Measurements from ENCODE around the gene HOXB4. TPM values are rescaled to one million over a fixed set of nuclear protein-coding genes. Genes with fewer than 3 reads are reported as not detected.
"Not testable (repeated sequence)": the region's sequence is repeated elsewhere in the genome, so short reads cannot be mapped to it uniquely, and the experiment has no call there.

The HOXB4 gene
- total RNA-seq, 1 donor from 2014 or later = 3.3 TPM

- peaks cover 14% of the 10 kb centered on the region for H3K36me3 Mint-ChIP-seq (ENCODE audit: low read depth)
Measured at GRCh38 chr17:48544349-48545021, 33.7 kb downstream of the HOXB4 start.

DNA sequence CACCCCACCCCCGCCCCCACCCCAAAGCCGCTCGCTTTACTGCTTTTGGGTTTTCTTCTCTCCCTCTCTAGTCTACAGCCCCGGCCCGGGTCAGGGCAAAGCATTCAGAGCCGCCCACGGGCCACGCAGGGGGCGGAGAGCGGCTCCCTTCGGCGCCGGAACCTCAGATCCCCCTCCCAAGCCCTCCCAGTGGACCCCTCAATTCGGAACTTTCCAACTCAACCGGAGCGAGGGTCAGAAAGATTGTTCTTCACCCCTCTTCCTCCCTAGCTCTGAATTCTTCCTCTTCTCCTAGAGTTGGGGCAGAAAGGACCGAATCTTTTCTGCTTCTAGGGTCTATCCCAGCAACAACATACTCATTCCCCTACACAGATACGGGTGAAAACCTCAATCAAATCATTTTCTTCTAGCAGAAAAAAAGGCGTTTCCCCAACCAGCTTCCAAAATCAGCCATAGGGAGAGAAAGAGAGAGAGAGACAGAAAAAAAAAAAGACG, 34.2 kb downstream of the HOXB4 start:
- intact Hi-C loops (cut with micrococcal nuclease) = loop anchor here (2.0 to 5.0 kb wide), 2 partner anchors 51 to 517 kb away; no protein-coding TSS in a partner anchor
- peak; percentile 40 for DNase-seq (ENCODE audit: low spot score)
- Mint-ChIP-seq H3K4me3 (ENCODE audit: low read depth) (peak overlapping the region; percentile 94), H3K4me1 (ENCODE audit: low read depth) (peaks cover 40% of the 10 kb centered on the region), H3K27ac (peak overlapping the region; percentile 94), H3K36me3 (ENCODE audit: low read depth) (peaks cover 14% of the 10 kb centered on the region), H3K27me3 (ENCODE audit: low read depth) (peaks cover 1% of the 10 kb centered on the region), H3K9me3 (no peaks in the 10 kb centered on the region)

More at GRCh38 chr17:48544349-48545021, 33.7 kb downstream of the HOXB4 start:
- H3K27me3 Mint-ChIP-seq (ENCODE audit: low read depth) = peaks cover 1% of the 10 kb centered on the region
- intact Hi-C loops (cut with micrococcal nuclease) = loop anchor here (5.0 kb wide), 1 partner anchor 517 kb away; no protein-coding TSS in a partner anchor
- H3K9me3 Mint-ChIP-seq = no peaks in the 10 kb centered on the region
- H3K4me1 Mint-ChIP-seq (ENCODE audit: low read depth) = peaks cover 43% of the 10 kb centered on the region
- peak; percentile 29 for DNase-seq (ENCODE audit: low spot score)
- peak overlapping the region; percentile 94 for H3K27ac Mint-ChIP-seq
- H3K4me3 Mint-ChIP-seq (ENCODE audit: low read depth) = peak overlapping the region; percentile 94

DNA sequence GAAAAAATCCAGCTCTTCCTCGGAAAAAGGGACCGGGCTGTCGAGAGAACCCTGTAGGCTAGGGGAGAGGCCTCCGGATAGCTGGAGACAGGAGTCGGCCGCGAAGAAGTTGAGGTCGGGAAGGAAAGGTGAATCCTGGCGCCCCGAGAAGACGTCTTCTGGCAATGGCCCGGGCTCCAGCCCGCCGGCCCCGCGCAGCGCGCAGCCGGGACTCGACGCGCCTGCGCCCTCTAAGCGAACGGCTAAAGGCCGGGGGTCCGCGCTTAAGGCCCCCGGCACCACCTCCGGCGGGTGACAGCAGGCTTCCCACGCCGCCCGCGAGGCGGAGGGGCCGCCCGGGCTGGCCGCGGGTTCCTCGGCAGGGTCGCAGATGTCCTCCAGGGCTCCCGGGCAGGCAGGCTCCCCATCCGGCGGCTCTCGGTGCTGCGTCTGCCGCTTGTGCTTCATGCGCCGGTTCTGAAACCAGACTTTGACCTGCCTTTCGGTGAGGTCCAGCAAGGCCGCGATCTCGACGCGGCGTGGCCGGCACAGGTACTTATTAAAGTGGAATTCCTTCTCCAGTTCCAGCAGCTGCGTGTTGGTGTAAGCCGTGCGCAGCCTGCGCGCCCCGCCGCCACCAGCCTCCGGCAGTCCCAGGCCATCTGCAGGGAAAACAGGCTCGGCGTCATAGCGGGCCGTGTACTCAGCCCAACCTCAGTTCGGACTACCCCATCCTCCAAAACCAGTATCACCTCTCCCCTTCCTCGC, 34.9 kb downstream of the HOXB4 start:
- DNase-seq (ENCODE audit: low spot score) = peak; percentile 63
- H3K27me3 Mint-ChIP-seq (ENCODE audit: low read depth) = peaks cover 1% of the 10 kb centered on the region
- H3K27ac Mint-ChIP-seq = peak overlapping the region; percentile 94
- H3K4me1 Mint-ChIP-seq (ENCODE audit: low read depth) = peaks cover 36% of the 10 kb centered on the region
- intact Hi-C loops (cut with micrococcal nuclease) = loop anchor here (2.0 to 5.0 kb wide), 2 partner anchors 50 to 516 kb away; no protein-coding TSS in a partner anchor
- peaks cover 14% of the 10 kb centered on the region for H3K36me3 Mint-ChIP-seq (ENCODE audit: low read depth)
- H3K9me3 Mint-ChIP-seq = no peaks in the 10 kb centered on the region
- H3K4me3 Mint-ChIP-seq (ENCODE audit: low read depth) = peak overlapping the region; percentile 94

- Mint-ChIP-seq H3K4me1 (ENCODE audit: low read depth) (peaks cover 32% of the 10 kb centered on the region), H3K4me3 (ENCODE audit: low read depth) (peak overlapping the region; percentile 94), H3K9me3 (no peaks in the 10 kb centered on the region), H3K27me3 (ENCODE audit: low read depth) (peaks cover 1% of the 10 kb centered on the region), H3K27ac (peak overlapping the region; percentile 85), H3K36me3 (ENCODE audit: low read depth) (peaks cover 14% of the 10 kb centered on the region)
- intact Hi-C loops (cut with micrococcal nuclease) = loop anchor here (2.0 to 5.0 kb wide), 2 partner anchors 50 to 515 kb away; no protein-coding TSS in a partner anchor
- no peak for DNase-seq (ENCODE audit: low spot score)
Measured at GRCh38 chr17:48542698-48543106, 35.4 kb downstream of the HOXB4 start.

- intact Hi-C loops (cut with micrococcal nuclease) = loop anchor here (2.0 to 5.0 kb wide), 2 partner anchors 49 to 515 kb away; no protein-coding TSS in a partner anchor
- peaks cover 28% of the 10 kb centered on the region for H3K4me1 Mint-ChIP-seq (ENCODE audit: low read depth)
Measured at GRCh38 chr17:48542114-48542656, 36.0 kb downstream of the HOXB4 start.

DNA sequence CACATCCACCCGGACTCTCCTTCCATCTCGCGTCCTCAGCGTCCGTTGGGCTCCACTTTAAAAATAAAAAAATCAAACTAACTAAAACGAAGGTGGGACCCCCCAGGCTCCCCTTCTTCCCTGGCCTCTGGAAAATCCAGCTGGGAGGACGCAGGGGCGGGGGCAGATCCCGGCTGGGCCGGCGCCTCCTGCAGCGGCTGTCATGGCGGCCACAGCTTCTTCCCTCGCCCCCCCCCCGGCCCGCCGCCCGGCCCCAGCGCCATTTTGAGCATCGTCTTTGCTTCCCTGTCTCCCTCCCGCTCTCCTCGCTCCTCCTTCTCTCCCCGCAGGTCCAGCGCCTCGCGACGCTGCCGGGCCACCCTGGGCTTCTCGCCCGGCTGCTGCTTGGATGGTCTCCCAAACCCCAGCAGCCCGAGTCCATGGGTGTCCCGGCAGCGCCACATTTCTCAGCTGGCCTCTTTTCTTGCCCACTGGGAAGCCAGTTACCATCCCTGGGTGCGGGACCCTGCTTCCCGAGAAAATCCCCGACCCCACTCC, 36.5 kb downstream of the HOXB4 start:
- Mint-ChIP-seq H3K27ac (peak overlapping the region; percentile 95), H3K4me3 (ENCODE audit: low read depth) (peak overlapping the region; percentile 94), H3K9me3 (no peaks in the 10 kb centered on the region), H3K36me3 (ENCODE audit: low read depth) (peaks cover 14% of the 10 kb centered on the region), H3K27me3 (ENCODE audit: low read depth) (peaks cover 5% of the 10 kb centered on the region), H3K4me1 (ENCODE audit: low read depth) (peaks cover 22% of the 10 kb centered on the region)
- DNase-seq (ENCODE audit: low spot score) = peak; percentile 30
- intact Hi-C loops (cut with micrococcal nuclease) = loop anchor here (2.0 to 5.0 kb wide), 2 partner anchors 49 to 514 kb away; no protein-coding TSS in a partner anchor

More at GRCh38 chr17:48542114-48542656, 36.0 kb downstream of the HOXB4 start:
- H3K9me3 Mint-ChIP-seq = no peaks in the 10 kb centered on the region
- H3K36me3 Mint-ChIP-seq (ENCODE audit: low read depth) = peaks cover 14% of the 10 kb centered on the region
- H3K4me3 Mint-ChIP-seq (ENCODE audit: low read depth) = peak overlapping the region; percentile 94
- peak; percentile 18 for DNase-seq (ENCODE audit: low spot score)
- H3K27ac Mint-ChIP-seq = peak overlapping the region; percentile 95
- H3K27me3 Mint-ChIP-seq (ENCODE audit: low read depth) = peaks cover 4% of the 10 kb centered on the region

- Mint-ChIP-seq H3K27ac (peak overlapping the region; percentile 95), H3K9me3 (no peaks in the 10 kb centered on the region), H3K4me3 (ENCODE audit: low read depth) (peak overlapping the region; percentile 94), H3K4me1 (ENCODE audit: low read depth) (peaks cover 17% of the 10 kb centered on the region), H3K36me3 (ENCODE audit: low read depth) (peaks cover 14% of the 10 kb centered on the region), H3K27me3 (ENCODE audit: low read depth) (peaks cover 5% of the 10 kb centered on the region)
- intact Hi-C loops (cut with micrococcal nuclease) = loop anchor here (5.0 kb wide), 1 partner anchor 514 kb away; no protein-coding TSS in a partner anchor
- no peak for DNase-seq (ENCODE audit: low spot score)
Measured at GRCh38 chr17:48541036-48541576, 37.0 kb downstream of the HOXB4 start.

DNA sequence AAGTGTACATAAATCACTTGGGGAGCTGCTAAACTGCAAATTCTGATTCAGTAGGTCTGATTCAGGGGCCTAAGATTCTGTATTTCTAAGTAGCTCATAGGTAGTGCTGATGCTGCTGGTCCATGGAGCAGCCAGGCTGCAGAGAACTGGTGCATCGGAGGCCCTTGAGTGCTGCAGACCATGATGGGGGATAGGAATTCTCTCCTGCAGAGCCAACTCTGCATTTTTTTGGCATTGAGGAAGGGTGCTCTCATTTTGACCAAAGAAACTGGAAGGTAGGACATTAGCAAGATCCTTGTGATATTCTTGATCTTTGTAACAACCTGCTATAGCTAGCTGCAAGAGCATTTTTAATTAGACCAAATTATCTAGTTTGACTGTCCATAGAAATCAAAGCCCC, 37.9 kb downstream of the HOXB4 start:
- Mint-ChIP-seq H3K27ac (peak overlapping the region; percentile 34), H3K9me3 (no peaks in the 10 kb centered on the region), H3K4me1 (ENCODE audit: low read depth) (peaks cover 8% of the 10 kb centered on the region), H3K36me3 (ENCODE audit: low read depth) (peaks cover 14% of the 10 kb centered on the region), H3K27me3 (ENCODE audit: low read depth) (peaks cover 5% of the 10 kb centered on the region), H3K4me3 (ENCODE audit: low read depth) (peak overlapping the region; percentile 41)
- DNase-seq (ENCODE audit: low spot score) = no peak
- intact Hi-C loops (cut with micrococcal nuclease) = loop anchor here (5.0 kb wide), 1 partner anchor 513 kb away; no protein-coding TSS in a partner anchor

DNA sequence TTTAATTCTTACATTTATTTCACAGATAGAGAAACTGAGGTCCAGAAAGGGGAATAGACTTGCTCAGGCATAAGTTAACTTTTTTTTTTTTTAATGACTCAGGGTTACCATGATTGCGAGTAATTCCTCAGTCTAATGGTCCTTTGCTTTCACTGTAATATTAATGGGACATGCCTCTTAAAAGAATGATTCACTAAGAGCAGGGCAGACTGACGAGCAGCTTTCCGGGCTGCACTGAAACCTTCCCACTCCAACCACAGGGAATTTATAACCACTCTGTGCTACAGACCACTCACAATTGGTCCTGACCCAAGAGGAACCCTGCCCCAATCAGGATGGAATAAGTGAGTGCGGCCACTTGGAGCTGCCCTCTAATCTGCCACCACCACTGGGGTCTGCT, 39.0 kb downstream of the HOXB4 start:
- Mint-ChIP-seq H3K4me1 (ENCODE audit: low read depth) (peaks cover 7% of the 10 kb centered on the region), H3K4me3 (ENCODE audit: low read depth) (no peak overlapping the region), H3K27ac (no peak overlapping the region), H3K9me3 (no peaks in the 10 kb centered on the region), H3K36me3 (ENCODE audit: low read depth) (peaks cover 14% of the 10 kb centered on the region), H3K27me3 (ENCODE audit: low read depth) (peaks cover 5% of the 10 kb centered on the region)
- intact Hi-C loops (cut with micrococcal nuclease) = no loop called here
- no peak for DNase-seq (ENCODE audit: low spot score)

DNA sequence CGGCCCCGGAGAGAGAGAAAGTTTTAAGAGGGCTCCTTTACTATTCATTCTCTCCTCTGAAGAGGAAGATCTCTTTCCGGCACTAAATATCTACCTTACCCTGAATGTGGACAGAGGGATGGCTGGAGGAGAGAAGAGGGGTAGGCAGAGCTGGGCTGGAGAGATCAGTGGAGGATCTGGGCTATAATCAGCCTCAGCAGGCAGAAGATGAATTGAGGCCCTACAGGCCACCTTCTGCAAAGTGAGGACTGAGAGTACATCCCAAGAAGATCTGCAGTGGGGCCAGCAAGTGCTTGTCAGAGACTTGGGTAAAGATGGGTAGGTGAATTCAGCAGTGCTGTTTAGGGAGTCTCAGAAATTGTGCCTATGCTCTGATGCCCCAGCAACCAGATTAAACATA, 40.8 kb downstream of the HOXB4 start:
- no peak overlapping the region for H3K27ac Mint-ChIP-seq
- H3K36me3 Mint-ChIP-seq (ENCODE audit: low read depth) = peaks cover 9% of the 10 kb centered on the region
- H3K9me3 Mint-ChIP-seq = no peaks in the 10 kb centered on the region
- H3K4me3 Mint-ChIP-seq (ENCODE audit: low read depth) = no peak overlapping the region
- peaks cover 5% of the 10 kb centered on the region for H3K4me1 Mint-ChIP-seq (ENCODE audit: low read depth)
- intact Hi-C loops (cut with micrococcal nuclease) = no loop called here
- DNase-seq (ENCODE audit: low spot score) = no peak
- H3K27me3 Mint-ChIP-seq (ENCODE audit: low read depth) = peaks cover 9% of the 10 kb centered on the region

GRCh38 chr17:48535793-48536559, 42.2 kb downstream of the HOXB4 start:
- H3K9me3 Mint-ChIP-seq; intact Hi-C loops (cut with micrococcal nuclease); H3K4me3 Mint-ChIP-seq (ENCODE audit: low read depth); H3K4me1 Mint-ChIP-seq (ENCODE audit: low read depth); H3K27ac Mint-ChIP-seq; H3K36me3 Mint-ChIP-seq (ENCODE audit: low read depth); DNase-seq (ENCODE audit: low spot score): not testable (repeated sequence)
- H3K27me3 Mint-ChIP-seq (ENCODE audit: low read depth) = peaks cover 14% of the 10 kb centered on the region

Measured in activated T-helper 2 cell treated with anti-CD3 and anti-CD28 coated beads, Interferon-gamma antibody, Interleukin-2, Interleukin-4, amounts not matched to agents 10 μg/mL and 5 μg/mL and 100 μg/mL, durations not matched to agents 14 hours and 24 hours and 36 hours (primary cell).